OCI-LY1 (cell line): ENCODE results near the gene BCORL1.

ENCODE experiments used
- H2AFZ ChIP-seq: fragments of 200-600 bp; sonication (generic), shearing (Covaris generic); 2 replicates; pipeline ENCODE4 v1.6.0; 2014; ENCODE audit warnings: antibody characterized with exemption, mild to moderate bottlenecking, low read length
- H3F3A ChIP-seq: fragments of 200-600 bp; sonication (generic), shearing (Covaris generic); 2 replicates; pipeline ENCODE4 v1.6.0; 2014; ENCODE audit warnings: mild to moderate bottlenecking, antibody characterized with exemption, low read length, moderate library complexity; ENCODE audit not compliant: insufficient read depth
- H3K27ac ChIP-seq: fragments of 200-600 bp; sonication (generic); 2 replicates; pipeline ENCODE4 v1.5.1; 2014; ENCODE audit warnings: low read length, mixed run types, mild to moderate bottlenecking, low read depth; ENCODE audit not compliant: poor library complexity, severe bottlenecking
- H3K27me3 ChIP-seq: fragments of 200-600 bp; sonication (generic); 2 replicates; pipeline ENCODE4 v1.6.0; 2014; ENCODE audit warnings: antibody characterized with exemption, mild to moderate bottlenecking, low read length, moderate library complexity; ENCODE audit not compliant: insufficient read depth
- H3K36me3 ChIP-seq: fragments of 200-600 bp; sonication (generic); 2 replicates; pipeline ENCODE4 v1.6.1; 2014; ENCODE audit warnings: mild to moderate bottlenecking, antibody characterized with exemption, low read length, moderate library complexity, mixed read lengths; ENCODE audit not compliant: insufficient read depth
- H3K4me1 ChIP-seq: fragments of 200-600 bp; sonication (generic); 2 replicates; pipeline ENCODE4 v1.5.1; 2014; ENCODE audit warnings: mild to moderate bottlenecking, low read length, moderate library complexity; ENCODE audit not compliant: insufficient read depth, severe bottlenecking
- H3K4me2 ChIP-seq: fragments of 200-600 bp; sonication (generic), shearing (Covaris generic); 2 replicates; pipeline ENCODE4 v1.6.1; 2014; ENCODE audit warnings: low read length
- H3K4me3 ChIP-seq: fragments of 200-600 bp; sonication (generic); 2 replicates; pipeline ENCODE4 v1.5.1; 2014; ENCODE audit warnings: low read length, low read depth, mild to moderate bottlenecking, mixed read lengths; ENCODE audit not compliant: poor library complexity, severe bottlenecking
- H3K79me2 ChIP-seq: fragments of 200-600 bp; shearing (Covaris generic); 2 replicates; pipeline ENCODE4 v1.6.1; 2016; ENCODE audit warnings: mixed run types, low read length, mixed read lengths; ENCODE audit not compliant: insufficient read depth
- H3K9ac ChIP-seq: fragments of 200-600 bp; sonication (generic), shearing (Covaris generic); 2 replicates; pipeline ENCODE4 v1.6.1; 2014; ENCODE audit warnings: mild to moderate bottlenecking, low read length, mixed read lengths
- H3K9me2 ChIP-seq: fragments of 200-600 bp; sonication (generic), shearing (Covaris generic); 2 replicates; pipeline ENCODE4 v1.6.1; 2014; ENCODE audit warnings: low read depth, mild to moderate bottlenecking, low read length, mixed read lengths
- H3K9me3 ChIP-seq: fragments of 200-600 bp; shearing (Covaris generic); 2 replicates; pipeline ENCODE4 v1.6.1; 2014; ENCODE audit warnings: low read length, mixed read lengths
- H4K20me1 ChIP-seq: fragments of 200-600 bp; sonication (generic), shearing (Covaris generic); 2 replicates; pipeline ENCODE4 v1.6.0; 2016; ENCODE audit warnings: mild to moderate bottlenecking, low read length; ENCODE audit not compliant: insufficient read depth
- CTCF ChIP-seq: fragments of 200-600 bp; sonication (generic), shearing (Covaris generic); IDR thresholded peaks from 2 replicates; pipeline ENCODE4 v1.5.1; 2017; ENCODE audit warnings: mild to moderate bottlenecking, antibody characterized with exemption, low read length, moderate library complexity, mixed read lengths
- EZH2 ChIP-seq: fragments of 200-600 bp; sonication (generic), shearing (Covaris generic); IDR thresholded peaks from 2 replicates; pipeline ENCODE4 v1.8.0; 2017; ENCODE audit warnings: borderline replicate concordance, mixed run types, mild to moderate bottlenecking, antibody characterized with exemption, low read length, moderate library complexity, mixed read lengths

Gene BCORL1

DNA sequence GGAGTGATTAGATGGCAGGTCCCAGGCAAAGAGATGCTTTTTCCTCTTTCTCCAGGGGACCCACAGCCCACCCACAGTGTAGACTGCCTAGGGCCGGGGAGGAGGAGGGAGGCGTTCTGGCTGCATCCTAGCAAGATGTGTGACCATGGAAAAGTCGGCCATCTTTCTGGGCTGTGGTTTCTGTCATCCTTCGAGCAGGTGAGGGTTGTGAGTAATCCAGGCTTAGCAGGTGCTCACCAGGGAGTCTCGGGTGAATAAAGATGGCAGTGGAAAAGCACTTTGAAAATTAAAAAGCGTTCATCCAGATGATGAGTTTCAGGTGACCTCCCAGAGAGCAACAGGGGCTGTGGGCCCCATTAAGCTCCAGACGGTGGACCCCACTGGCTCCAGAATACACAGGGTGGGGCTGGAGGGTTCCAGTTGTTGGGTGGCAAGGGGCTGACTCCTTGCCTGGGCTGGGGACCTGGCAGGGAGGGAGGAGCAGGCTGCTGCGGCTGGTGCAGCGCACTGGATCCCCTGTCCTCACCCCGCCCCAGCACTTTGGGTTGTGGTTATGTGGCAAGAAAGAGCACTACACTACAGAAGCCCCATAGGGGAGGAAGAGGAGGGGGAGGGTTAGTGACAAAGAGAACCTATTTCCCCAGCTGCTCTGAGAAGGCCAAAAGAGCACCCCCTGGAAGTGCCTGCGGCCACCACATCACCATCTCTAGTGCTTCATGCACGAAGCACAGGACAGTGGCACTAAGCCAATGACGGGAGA is 104.2 kb downstream of the BCORL1 start:
- Histone ChIP-seq H3K4me2 (peak overlapping the region; percentile 57), H3K27me3 (no peaks in the 10 kb centered on the region), H4K20me1 (no peaks in the 10 kb centered on the region), H2AFZ (no peak overlapping the region), H3K9me2 (no peaks in the 10 kb centered on the region), H3F3A (no peaks in the 10 kb centered on the region), H3K79me2 (no peaks in the 10 kb centered on the region), H3K9me3 (no peaks in the 10 kb centered on the region), H3K9ac (peak overlapping the region; percentile 63), H3K36me3 (no peaks in the 10 kb centered on the region), H3K4me3 (peak overlapping the region; percentile 42), H3K27ac (peak overlapping the region; percentile 98), H3K4me1 (peaks cover 78% of the 10 kb centered on the region)
- TF ChIP-seq CTCF = no peak; the same call in 1 of the 2 replicates
- TF ChIP-seq EZH2 = no peak

DNA sequence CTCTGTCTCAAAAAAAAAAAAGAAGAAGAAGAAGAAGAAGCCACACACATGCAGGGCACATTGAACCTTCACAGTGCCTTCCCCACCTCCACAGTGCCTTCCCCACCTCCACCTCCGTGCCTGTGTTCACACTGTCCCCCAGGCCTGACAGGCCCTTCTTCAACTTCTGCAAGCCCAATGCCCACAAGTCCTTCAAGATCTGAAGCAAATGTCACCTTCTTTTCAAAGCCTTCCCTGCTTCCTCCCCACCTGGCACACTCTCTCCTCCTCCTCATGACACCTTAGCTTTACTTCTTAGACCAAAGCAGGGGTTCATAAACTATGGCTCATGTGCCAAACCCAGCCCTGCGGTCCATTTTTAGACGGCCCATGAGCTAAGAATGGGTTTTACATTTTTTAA is 107.9 kb downstream of the BCORL1 start:
- no peaks in the 10 kb centered on the region for H3K9me3 ChIP-seq
- H2AFZ ChIP-seq = no peak overlapping the region
- TF ChIP-seq EZH2 = no peak
- TF ChIP-seq CTCF = no peak
- no peaks in the 10 kb centered on the region for H3K27me3 ChIP-seq
- H3K36me3 ChIP-seq = no peaks in the 10 kb centered on the region
- H3K27ac ChIP-seq = peak overlapping the region; percentile 66
- H3F3A ChIP-seq = no peaks in the 10 kb centered on the region
- no peaks in the 10 kb centered on the region for H4K20me1 ChIP-seq
- H3K9me2 ChIP-seq = no peaks in the 10 kb centered on the region
- no peak overlapping the region for H3K9ac ChIP-seq
- peaks cover 61% of the 10 kb centered on the region for H3K4me1 ChIP-seq
- H3K79me2 ChIP-seq = no peaks in the 10 kb centered on the region
- no peak overlapping the region for H3K4me2 ChIP-seq
- no peak overlapping the region for H3K4me3 ChIP-seq

GRCh38 chrX:130091980-130092522 is 109.6 kb downstream of the BCORL1 start:
- Histone ChIP-seq H2AFZ (no peak overlapping the region), H3K79me2 (no peaks in the 10 kb centered on the region), H3K4me1 (peaks cover 46% of the 10 kb centered on the region), H3K9me2 (no peaks in the 10 kb centered on the region), H3F3A (no peaks in the 10 kb centered on the region), H3K4me3 (peak overlapping the region; percentile 51), H4K20me1 (no peaks in the 10 kb centered on the region), H3K4me2 (peak overlapping the region; percentile 66), H3K9ac (peak overlapping the region; percentile 58; the same call in 1 of the 2 replicates), H3K36me3 (no peaks in the 10 kb centered on the region), H3K27me3 (no peaks in the 10 kb centered on the region), H3K9me3 (no peaks in the 10 kb centered on the region), H3K27ac (peak overlapping the region; percentile 89)
- peak; percentile 18; the same call in 1 of the 2 replicates for TF ChIP-seq CTCF
- TF ChIP-seq EZH2 = no peak
